Smooth muscle cell (in vitro differentiated cells): Measurements from ENCODE around the gene SMAGP. TPM values are rescaled to one million over a fixed set of nuclear protein-coding genes. Genes with fewer than 3 reads are reported as not detected.

Experiments
- DNase-seq: peaks from one replicate; lab custom pipeline; 2025; ENCODE audit not compliant: unreplicated experiment; lab: John Stamatoyannopoulos, UW
- H2AFZ ChIP-seq: fragments of 200-600 bp; sonication (generic); 2 replicates; pipeline ENCODE4 v1.6.0; 2016; ENCODE audit warnings: antibody characterized with exemption, low read depth, mild to moderate bottlenecking
- H3F3A ChIP-seq: fragments of 200-600 bp; sonication (generic); 2 replicates; pipeline ENCODE4 v1.6.0; 2017; ENCODE audit warnings: antibody characterized with exemption, low read depth
- H3K27ac ChIP-seq: fragments of 200-600 bp; sonication (generic); 2 replicates; pipeline ENCODE4 v1.5.1; 2016; ENCODE audit warnings: low read depth, mild to moderate bottlenecking
- H3K27me3 ChIP-seq: fragments of 200-600 bp; sonication (generic); 2 replicates; pipeline ENCODE4 v1.6.1; 2016; ENCODE audit warnings: low read depth, mild to moderate bottlenecking
- H3K36me3 ChIP-seq: fragments of 200-600 bp; sonication (generic); 2 replicates; pipeline ENCODE4 v1.5.1; 2016; ENCODE audit warnings: low read depth
- H3K4me1 ChIP-seq: fragments of 200-600 bp; sonication (generic); 2 replicates; pipeline ENCODE4 v1.5.1; 2016; ENCODE audit warnings: low read depth
- H3K4me2 ChIP-seq: fragments of 200-600 bp; sonication (generic); 2 replicates; pipeline ENCODE4 v1.6.0; 2016; ENCODE audit warnings: mild to moderate bottlenecking
- H3K4me3 ChIP-seq: fragments of 200-600 bp; sonication (generic); 2 replicates; pipeline ENCODE4 v1.5.1; 2016; ENCODE audit warnings: mild to moderate bottlenecking
- H3K79me2 ChIP-seq: fragments of 200-600 bp; sonication (generic); 2 replicates; pipeline ENCODE4 v1.6.0; 2016; ENCODE audit warnings: low read depth, mild to moderate bottlenecking
- H3K9ac ChIP-seq: fragments of 200-600 bp; sonication (generic); 2 replicates; pipeline ENCODE4 v1.6.0; 2016; ENCODE audit warnings: low read depth
- H3K9me3 ChIP-seq: fragments of 200-600 bp; sonication (generic); replicated peaks from 2 replicates; pipeline ENCODE4 v1.5.1; 2016; ENCODE audit warnings: low read depth
- H4K20me1 ChIP-seq: fragments of 200-600 bp; sonication (generic); 2 replicates; pipeline ENCODE4 v1.6.0; 2016; ENCODE audit warnings: low read depth
- WGBS: methylation state at CpG from one replicate; pipeline ENCODE4 v1.1.7; 2016; ENCODE audit warnings: low lambda C conversion rate; 5-methylcytosine and 5-hydroxymethylcytosine counted together
- polyA plus RNA-seq: library from polyadenylated mRNA; unstranded; fragments of >200 nt; fragmentation: Nextera tagmentation; extraction: Ambion mirVana; gene quantifications from 2 replicates; pipeline ENCODE4 v1.2.1, GENCODE V29; 2016
- total RNA-seq: library from RNA; depleted of rRNA; stranded (reverse); fragments of >200 nt; gene quantifications from 2 replicates; pipeline ENCODE4 v1.2.3, GENCODE V29; 2014
- TF ChIP-seq, protein P1 (sequence below): fragments of 200-600 bp; sonication (generic); IDR thresholded peaks from 2 replicates; pipeline ENCODE4 v1.5.1; 2017; ENCODE audit warnings: borderline replicate concordance, mild to moderate bottlenecking, antibody characterized with exemption; ENCODE audit not compliant: insufficient read depth, poor library complexity, severe bottlenecking

Gene SMAGP
- total and polyA plus RNA-seq, 2 experiments from 2014 or later = 6.8 to 9.0 TPM

DNA sequence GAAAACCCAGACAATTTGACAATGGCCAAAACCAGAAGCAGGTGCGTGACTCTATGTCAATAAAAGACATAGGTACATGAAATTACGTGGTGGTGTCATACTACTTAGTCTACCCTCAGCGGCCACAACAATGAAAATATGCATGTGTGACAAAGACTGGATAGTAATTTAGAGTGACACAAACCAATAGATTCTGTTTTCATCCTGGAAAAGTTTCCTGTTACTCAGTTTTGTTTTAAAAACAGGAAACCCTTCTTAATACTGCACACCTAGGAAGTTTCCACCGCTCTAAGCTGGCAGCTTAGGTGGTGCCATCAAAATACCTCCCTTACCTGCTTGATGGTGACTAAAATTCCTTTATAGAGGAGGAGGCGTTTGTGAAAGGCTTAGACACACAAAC, 67.5 kb downstream of the SMAGP start:
- Histone ChIP-seq H3K4me3 (no peak overlapping the region), H3K79me2 (no peaks in the 10 kb centered on the region), H3K4me1 (no peaks in the 10 kb centered on the region), H3K9me3 (no peaks in the 10 kb centered on the region), H2AFZ (no peak overlapping the region), H3K27me3 (no peaks in the 10 kb centered on the region), H3K9ac (no peak overlapping the region), H3K36me3 (no peaks in the 10 kb centered on the region), H3F3A (no peaks in the 10 kb centered on the region), H4K20me1 (no peaks in the 10 kb centered on the region), H3K27ac (no peak overlapping the region), H3K4me2 (no peak overlapping the region)
- DNase-seq = no peak
- TF ChIP-seq, protein P1, sequence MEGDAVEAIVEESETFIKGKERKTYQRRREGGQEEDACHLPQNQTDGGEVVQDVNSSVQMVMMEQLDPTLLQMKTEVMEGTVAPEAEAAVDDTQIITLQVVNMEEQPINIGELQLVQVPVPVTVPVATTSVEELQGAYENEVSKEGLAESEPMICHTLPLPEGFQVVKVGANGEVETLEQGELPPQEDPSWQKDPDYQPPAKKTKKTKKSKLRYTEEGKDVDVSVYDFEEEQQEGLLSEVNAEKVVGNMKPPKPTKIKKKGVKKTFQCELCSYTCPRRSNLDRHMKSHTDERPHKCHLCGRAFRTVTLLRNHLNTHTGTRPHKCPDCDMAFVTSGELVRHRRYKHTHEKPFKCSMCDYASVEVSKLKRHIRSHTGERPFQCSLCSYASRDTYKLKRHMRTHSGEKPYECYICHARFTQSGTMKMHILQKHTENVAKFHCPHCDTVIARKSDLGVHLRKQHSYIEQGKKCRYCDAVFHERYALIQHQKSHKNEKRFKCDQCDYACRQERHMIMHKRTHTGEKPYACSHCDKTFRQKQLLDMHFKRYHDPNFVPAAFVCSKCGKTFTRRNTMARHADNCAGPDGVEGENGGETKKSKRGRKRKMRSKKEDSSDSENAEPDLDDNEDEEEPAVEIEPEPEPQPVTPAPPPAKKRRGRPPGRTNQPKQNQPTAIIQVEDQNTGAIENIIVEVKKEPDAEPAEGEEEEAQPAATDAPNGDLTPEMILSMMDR = no peak
- 94% methylated on average over 5 of the region's 5 CpGs for WGBS

DNA sequence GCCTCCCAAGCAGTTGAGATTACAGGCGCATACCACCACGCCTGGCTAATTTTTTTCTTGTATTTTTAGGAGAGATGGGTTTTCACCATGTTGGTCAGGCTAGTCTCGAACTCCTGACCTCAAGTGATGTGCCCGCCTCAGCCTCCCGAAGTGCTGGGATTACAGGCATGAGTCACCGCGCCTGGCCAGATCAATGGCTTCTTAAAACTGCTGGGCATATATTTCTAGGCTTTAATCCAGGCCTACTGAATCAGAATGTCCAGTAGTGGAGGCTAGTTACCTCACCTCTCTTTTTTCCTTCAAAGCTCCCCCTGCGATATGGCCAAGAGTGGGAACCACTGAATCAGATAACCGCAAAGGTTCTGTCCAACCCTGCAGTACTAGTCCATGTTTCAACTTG, 69.4 kb downstream of the SMAGP start:
- Histone ChIP-seq H3K79me2 (no peaks in the 10 kb centered on the region), H3K4me2 (no peak overlapping the region), H3K4me1 (no peaks in the 10 kb centered on the region), H3K27ac (no peak overlapping the region), H3K36me3 (no peaks in the 10 kb centered on the region), H3K9me3 (no peaks in the 10 kb centered on the region), H2AFZ (no peak overlapping the region), H4K20me1 (no peaks in the 10 kb centered on the region), H3K27me3 (no peaks in the 10 kb centered on the region), H3K4me3 (no peak overlapping the region), H3K9ac (no peak overlapping the region), H3F3A (no peaks in the 10 kb centered on the region)
- TF ChIP-seq, protein P1 = no peak
- 90% methylated on average over 9 of the region's 9 CpGs for WGBS
- no peak for DNase-seq

DNA sequence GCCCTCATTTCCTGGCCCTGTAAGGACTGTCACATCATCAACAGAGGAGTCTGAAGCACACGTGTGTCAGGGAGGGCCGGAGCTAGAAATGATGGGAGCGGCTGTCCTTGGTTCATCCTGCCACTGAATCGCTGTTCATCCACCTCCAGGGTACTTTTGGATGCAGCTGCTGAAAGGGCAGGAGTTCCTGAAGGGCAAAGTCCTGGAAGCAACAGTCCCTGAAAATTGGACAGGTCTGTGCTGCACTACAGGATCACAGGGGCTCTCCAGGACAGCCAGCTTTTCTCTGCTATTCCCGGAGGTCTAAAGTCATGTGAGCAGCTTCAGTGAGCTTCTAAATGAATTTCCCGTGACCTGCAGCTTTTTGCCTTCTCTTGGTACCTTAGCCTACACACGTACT, 70.1 kb downstream of the SMAGP start:
- TF ChIP-seq, protein P1 = no peak
- Histone ChIP-seq H3K27ac (no peak overlapping the region), H3K9ac (no peak overlapping the region), H3K36me3 (no peaks in the 10 kb centered on the region), H3K9me3 (no peaks in the 10 kb centered on the region), H3K27me3 (no peaks in the 10 kb centered on the region), H3K4me1 (no peaks in the 10 kb centered on the region), H3K4me3 (no peak overlapping the region), H3F3A (no peaks in the 10 kb centered on the region), H2AFZ (no peak overlapping the region), H4K20me1 (no peaks in the 10 kb centered on the region), H3K79me2 (no peaks in the 10 kb centered on the region), H3K4me2 (no peak overlapping the region)
- whole genome bisulfite sequencing = 96% methylated on average over 7 of the region's 7 CpGs
- DNase-seq = no peak

DNA sequence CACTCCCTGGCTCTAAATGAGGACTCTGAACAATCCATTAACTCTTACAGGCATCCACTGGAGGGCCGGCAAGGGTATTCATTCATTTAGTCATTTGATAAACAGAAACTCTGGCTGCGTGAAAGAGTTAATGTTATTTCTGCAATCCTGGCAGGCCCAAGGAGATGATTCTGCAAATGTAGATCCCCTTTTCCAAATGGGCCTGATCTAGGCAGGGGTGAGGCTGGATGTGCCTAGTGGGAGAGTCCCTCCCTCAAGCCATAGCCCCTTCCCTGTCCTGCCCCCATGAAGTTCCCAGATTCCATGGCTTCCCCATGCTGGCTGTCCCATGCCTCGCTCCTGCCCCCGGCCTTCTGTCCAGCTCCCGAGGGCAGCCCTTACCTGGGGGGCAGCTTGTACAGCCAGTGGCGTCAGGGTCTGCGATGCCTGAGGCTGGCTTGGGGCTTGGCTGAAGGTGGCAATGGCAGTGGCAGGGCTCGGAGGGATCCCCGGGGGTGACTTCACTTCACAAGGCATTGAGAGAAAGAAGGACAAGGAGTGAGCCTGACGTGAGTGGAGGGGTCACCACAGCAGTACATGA, 70.8 kb downstream of the SMAGP start:
- TF ChIP-seq, protein P1 = no peak
- H3K36me3 ChIP-seq = no peaks in the 10 kb centered on the region
- DNase-seq = no peak
- no peak overlapping the region for H3K9ac ChIP-seq
- H4K20me1 ChIP-seq = no peaks in the 10 kb centered on the region
- H3K4me3 ChIP-seq = no peak overlapping the region
- no peak overlapping the region for H2AFZ ChIP-seq
- no peak overlapping the region for H3K27ac ChIP-seq
- no peak overlapping the region for H3K4me2 ChIP-seq
- 98% methylated on average over 10 of the region's 10 CpGs for WGBS
- no peaks in the 10 kb centered on the region for H3K27me3 ChIP-seq
- no peaks in the 10 kb centered on the region for H3K4me1 ChIP-seq
- H3F3A ChIP-seq = no peaks in the 10 kb centered on the region
- no peaks in the 10 kb centered on the region for H3K79me2 ChIP-seq
- H3K9me3 ChIP-seq = no peaks in the 10 kb centered on the region
